IMR-90 (cell line): ENCODE results near the gene RBBP8. TPM values are rescaled to one million over a fixed set of nuclear protein-coding genes. Genes with fewer than 3 reads are reported as not detected.

ENCODE experiments used
- ATAC-seq: fragments of 200-7000 bp; cut with Tn5 transposase; 2 replicates; pipeline ENCODE4 v1.9.1; 2020; ENCODE audit warnings: low read depth, mild to moderate bottlenecking, moderate library complexity
- BruUV-seq: library from RNA; stranded (reverse); fragments of 400-500 nt; replicated peaks from 2 replicates; lab custom pipeline; 2021; lab: Mats Ljungman, UMichigan
- CTCF ChIA-PET: fragments of 300-600 bp; formaldehyde crosslinking; extraction: SDS; loops from one replicate; lab custom pipeline; 2021; ENCODE audit warnings: antibody characterized with exemption; lab: Yijun Ruan, JAX
- POLR2A ChIA-PET: fragments of 300-600 bp; sonication (Branson Sonifier 250); formaldehyde crosslinking; loops from one replicate; lab custom pipeline; 2022; ENCODE audit warnings: antibody characterized with exemption; ENCODE audit not compliant: unreplicated experiment; lab: Charles Lee
- DNase-seq: peaks from one replicate; pipeline ENCODE4 v3.0.0; 2013
- H2AFZ ChIP-seq: replicated peaks from 2 replicates; pipeline ENCODE3; 2013; ENCODE audit warnings: low read length, mild to moderate bottlenecking; ENCODE audit not compliant: poor library complexity
- H2AK5ac ChIP-seq: 2 replicates; pipeline ENCODE4 v1.6.1; 2013; ENCODE audit warnings: low read depth, low read length, inconsistent platforms
- H2AK9ac ChIP-seq: replicated peaks from 2 replicates; pipeline ENCODE3; 2013; ENCODE audit warnings: mild to moderate bottlenecking, low read depth, low read length, moderate library complexity; ENCODE audit not compliant: poor library complexity
- H2BK120ac ChIP-seq: 2 replicates; pipeline ENCODE4 v1.6.1; 2013; ENCODE audit warnings: low read depth, low read length, inconsistent platforms
- H2BK15ac ChIP-seq: 3 replicates; pipeline ENCODE4 v1.6.1; 2013; ENCODE audit warnings: low read depth, low read length, inconsistent platforms
- H2BK20ac ChIP-seq: 2 replicates; pipeline ENCODE4 v1.6.1; 2013; ENCODE audit warnings: low read depth, mild to moderate bottlenecking, inconsistent platforms, low read length, moderate library complexity
- H2BK5ac ChIP-seq: 2 replicates; pipeline ENCODE4 v1.6.1; 2013; ENCODE audit warnings: mild to moderate bottlenecking, low read depth, low read length, inconsistent platforms; ENCODE audit not compliant: poor library complexity, severe bottlenecking
- H3K14ac ChIP-seq: replicated peaks from 2 replicates; pipeline ENCODE4 v1.6.1; 2013; ENCODE audit warnings: low read depth, low read length, inconsistent platforms
- H3K18ac ChIP-seq: 2 replicates; pipeline ENCODE4 v1.6.1; 2013; ENCODE audit warnings: low read depth, low read length, control low read depth
- H3K23ac ChIP-seq: 2 replicates; pipeline ENCODE4 v1.6.1; 2013; ENCODE audit warnings: low read depth, low read length, inconsistent platforms
- H3K27ac ChIP-seq: 2 replicates; pipeline ENCODE4 v1.5.1; 2013; ENCODE audit warnings: mild to moderate bottlenecking, control low read depth, low read length; ENCODE audit not compliant: insufficient read depth
- H3K27me3 ChIP-seq: 2 replicates; pipeline ENCODE4 v1.6.1; 2013; ENCODE audit warnings: low read length; ENCODE audit not compliant: control insufficient read depth, insufficient read depth
- H3K36me3 ChIP-seq: 2 replicates; pipeline ENCODE4 v1.6.1; 2013; ENCODE audit warnings: low read length, mixed read lengths; ENCODE audit not compliant: control insufficient read depth, insufficient read depth
- H3K4ac ChIP-seq: 2 replicates; pipeline ENCODE4 v1.6.1; 2013; ENCODE audit warnings: low read depth, low read length, inconsistent platforms
- H3K4me1 ChIP-seq: 2 replicates; pipeline ENCODE4 v1.6.1; 2013; ENCODE audit warnings: low read length, mixed read lengths; ENCODE audit not compliant: control insufficient read depth, insufficient read depth
- H3K4me2 ChIP-seq: 2 replicates; pipeline ENCODE4 v1.6.1; 2013; ENCODE audit warnings: low read depth, mild to moderate bottlenecking, control low read depth, low read length, moderate library complexity
- H3K4me3 ChIP-seq: 2 replicates; pipeline ENCODE4 v1.5.1; 2013; ENCODE audit warnings: low read depth, mild to moderate bottlenecking, control low read depth, low read length, moderate library complexity; ENCODE audit not compliant: insufficient read depth
- H3K56ac ChIP-seq: 2 replicates; pipeline ENCODE4 v1.6.1; 2013; ENCODE audit warnings: low read length, inconsistent platforms; ENCODE audit not compliant: insufficient read depth; ENCODE audit errors: extremely low read depth
- H3K79me1 ChIP-seq, 2 experiments: 2 replicates each; pipeline ENCODE4 v1.6.1; 2013; ENCODE audit warnings: low read length in 2 of 2, inconsistent platforms in 1 of 2, low read depth in 1 of 2
- H3K9ac ChIP-seq: 2 replicates; pipeline ENCODE4 v1.6.1; 2013; ENCODE audit warnings: low read depth, low read length, control low read depth
- H3K9me1 ChIP-seq: 2 replicates; pipeline ENCODE4 v1.6.1; 2013; ENCODE audit warnings: low read length, inconsistent platforms; ENCODE audit not compliant: insufficient read depth
- H3K9me3 ChIP-seq: 2 replicates; pipeline ENCODE4 v1.6.1; 2013; ENCODE audit warnings: low read length; ENCODE audit not compliant: control insufficient read depth, insufficient read depth
- H4K20me1 ChIP-seq: 2 replicates; pipeline ENCODE4 v1.6.1; 2013; ENCODE audit warnings: low read length, inconsistent platforms; ENCODE audit not compliant: insufficient read depth
- H4K5ac ChIP-seq: 2 replicates; pipeline ENCODE4 v1.6.1; 2013; ENCODE audit warnings: mild to moderate bottlenecking, low read depth, low read length, control low read depth
- H4K8ac ChIP-seq, 2 experiments: 2 replicates each; pipeline ENCODE4 v1.6.1; 2013; ENCODE audit warnings: low read depth in 2 of 2, low read length in 2 of 2, control low read depth in 1 of 2, inconsistent platforms in 1 of 2
- H4K91ac ChIP-seq: 2 replicates; pipeline ENCODE4 v1.6.1; 2013; ENCODE audit warnings: low read depth, low read length, inconsistent platforms; ENCODE audit not compliant: insufficient read depth
- BHLHE40 ChIP-seq: fragments of 150-350 bp; IDR thresholded peaks from 2 replicates; pipeline ENCODE4 v1.6.1; 2016; ENCODE audit warnings: mild to moderate bottlenecking, low read depth, low read length
- CTCF ChIP-seq: conservative IDR thresholded peaks from 2 replicates; pipeline ENCODE4 v1.5.1; 2012; ENCODE audit warnings: mild to moderate bottlenecking, low read depth, low read length, improper control_type of control experiment
- POLR2A ChIP-seq: IDR thresholded peaks from 2 replicates; pipeline ENCODE4 v1.6.1; 2012; ENCODE audit warnings: mild to moderate bottlenecking, low read depth, low read length
- RAD21 ChIP-seq: IDR thresholded peaks from 2 replicates; pipeline ENCODE4 v1.6.1; 2012; ENCODE audit warnings: low read length, improper control_type of control experiment
- RFX5 ChIP-seq: IDR thresholded peaks from 2 replicates; pipeline ENCODE4 v1.8.0; 2012; ENCODE audit warnings: low read depth, mild to moderate bottlenecking, low read length, moderate library complexity
- SMC3 ChIP-seq: fragments of 150-350 bp; IDR thresholded peaks from 2 replicates; pipeline ENCODE4 v1.6.1; 2016; ENCODE audit warnings: low read depth, mild to moderate bottlenecking, antibody characterized with exemption, low read length, moderate library complexity
- WGBS, 2 experiments: methylation state at CpG; one replicate each; pipeline versions ENCODE4 v1.1.5 to v1.1.7; 2013; ENCODE audit warnings: missing lambda C conversion rate in 2 of 2; ENCODE audit not compliant: insufficient read length in 1 of 2; ENCODE audit errors: extremely low coverage in 2 of 2; 5-methylcytosine and 5-hydroxymethylcytosine counted together
- dilution Hi-C: fragments of 300-500 bp; cut with HindIII; formaldehyde crosslinking; loops from one replicate; pipeline ENCODE4 v1.14.3; 2018; ENCODE audit warnings: low sequenced_read_pairs; ENCODE audit not compliant: unreplicated experiment
- in situ Hi-C: fragments of 300-500 bp; cut with MboI; formaldehyde crosslinking; loops from 3 replicates; pipeline ENCODE4 v1.14.3; 2019; ENCODE audit warnings: low sequenced_read_pairs, inconsistent platforms, mixed read lengths
- intact Hi-C: fragments of 100-400 bp; cut with micrococcal nuclease; formaldehyde crosslinking; loops from 2 replicates; pipeline ENCODE4 v1.10.0; 2022
- polyA plus RNA-seq, 3 experiments: library from polyadenylated mRNA; depleted of rRNA; stranded (reverse); fragments of >200 nt; gene quantifications; 2 replicates each; pipeline ENCODE4 v1.2.3, GENCODE V29; 2012; ENCODE audit warnings: low replicate concordance in 1 of 3
- total RNA-seq: library from RNA; depleted of rRNA; stranded (reverse); fragments of >200 nt; gene quantifications from 2 replicates; pipeline ENCODE4 v1.2.3, GENCODE V29; 2012

The RBBP8 gene
- total and polyA plus RNA-seq, 2 of the 4 experiments (the other 2 are of a cell fraction), result 12.0 to 21.1 TPM

GRCh38 chr18:23053776-23054457, 120.8 kb downstream of the RBBP8 start:
- intact Hi-C loops (no loop called here), dilution Hi-C loops (no loop called here), in situ Hi-C loops (no loop called here)
- ChIA-PET CTCF (interaction anchor here (0.5 kb wide), 1 partner anchor 689 kb away, joined by 4 read pairs; no protein-coding TSS in a partner anchor), POLR2A (no interaction called here)
- Histone ChIP-seq H3K4me2 (no peak overlapping the region), H2AK9ac (peak overlapping the region; percentile 78), H4K20me1 (no peaks in the 10 kb centered on the region), H4K8ac (no peak overlapping the region), H3K9me3 (no peaks in the 10 kb centered on the region), H3K4ac (no peak overlapping the region), H2BK15ac (no peak overlapping the region; the same call in 2 of the 3 replicates), H3K9me1 (no peaks in the 10 kb centered on the region; the same call in 1 of the 2 replicates), H4K5ac (no peak overlapping the region), H2BK120ac (no peak overlapping the region), H4K91ac (peak overlapping the region; percentile 59; the same call in 1 of the 2 replicates), H2BK5ac (no peak overlapping the region), H2BK20ac (peak overlapping the region; percentile 26), H3K36me3 (no peaks in the 10 kb centered on the region), H3K27me3 (no peaks in the 10 kb centered on the region), H2AFZ (peak overlapping the region; percentile 76), H3K56ac (no peak overlapping the region), H2AK5ac (no peak overlapping the region), H3K4me1 (peaks cover 7% of the 10 kb centered on the region), H3K23ac (no peak overlapping the region), H3K27ac (no peak overlapping the region), H3K79me1 (no peaks in the 10 kb centered on the region), H3K4me3 (no peak overlapping the region), H3K9ac (no peak overlapping the region), H3K14ac (no peak overlapping the region; the same call in 1 of the 2 replicates), H3K18ac (no peak overlapping the region)
- ATAC-seq (peak; percentile 84), DNase-seq (peak; percentile 72)
- TF ChIP-seq RAD21 (peak; percentile 37), POLR2A (no peak), RFX5 (no peak), SMC3 (0 out of 2 replicates have a peak, but pooled peaks have one; percentile 6), BHLHE40 (no peak), CTCF (peak; percentile 42)
- BruUV-seq, result no TSS peak
- WGBS, 2 experiments, result no CpG with 5 or more reads among the region's 15 CpGs
